Left forelimb (tissue), 1 donor: ENCODE data around the gene ONECUT3.

ENCODE experiments used
- DNase-seq: peaks from one replicate; pipeline ENCODE4 v3.0.0-alpha.2; 2018; ENCODE audit warnings: low spot score

ONECUT3 gene

DNA sequence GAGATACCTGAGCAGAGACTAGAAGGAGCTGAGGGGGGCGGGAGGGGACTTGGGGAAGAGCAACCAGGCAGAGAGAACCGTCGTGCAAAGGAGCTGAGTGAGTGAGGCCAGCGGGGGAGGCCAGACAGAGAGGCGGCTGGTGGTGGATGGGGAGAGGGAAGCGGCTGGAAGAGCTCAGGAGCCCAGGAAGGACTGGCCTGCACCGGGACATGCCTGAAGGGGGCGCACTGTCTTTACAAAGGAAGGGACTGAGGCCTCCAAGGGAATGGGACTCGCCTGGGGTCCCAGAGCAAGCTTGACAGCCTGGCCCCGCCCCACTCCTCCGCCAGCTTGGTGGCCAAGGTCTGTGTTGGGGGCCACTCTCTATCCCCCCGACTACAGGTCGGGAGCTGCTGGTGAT is 14.9 kb downstream of the ONECUT3 start:
- no peak for DNase-seq

DNA sequence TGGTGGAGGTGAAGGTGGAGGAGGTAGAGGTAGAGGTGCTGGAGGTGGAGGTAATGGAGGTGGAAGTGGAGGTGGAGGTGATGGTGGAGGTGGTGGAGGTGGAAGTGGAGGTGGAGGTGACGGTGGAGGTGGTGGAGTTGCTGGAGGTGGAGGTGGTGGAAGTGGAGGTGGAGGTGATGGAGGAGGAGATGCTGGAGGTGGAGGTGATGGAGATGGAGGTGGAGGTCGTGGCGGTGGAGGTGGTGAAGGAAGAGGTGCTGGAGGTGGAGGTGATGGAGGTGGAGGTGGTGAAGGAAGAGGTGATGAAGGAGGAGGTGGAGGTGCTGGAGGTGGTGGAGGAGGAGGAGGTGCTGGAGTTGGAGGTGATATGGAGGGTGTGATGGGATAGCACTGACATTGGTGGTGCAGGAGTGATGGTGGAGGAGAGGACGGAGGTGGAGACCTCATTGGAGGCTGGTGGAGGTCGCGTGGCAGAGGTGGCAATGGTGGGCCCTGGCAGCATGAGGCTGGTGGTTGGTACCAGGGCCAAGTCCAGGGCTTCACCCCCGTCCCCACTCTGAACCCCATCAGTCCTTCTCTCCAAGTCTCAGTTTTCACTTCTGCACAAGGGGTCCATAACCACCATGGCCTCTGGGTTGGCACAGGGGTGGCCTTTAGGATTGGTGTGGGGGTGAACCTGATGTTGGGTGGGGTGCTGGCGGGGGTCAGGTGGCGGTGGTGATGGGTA is 15.8 kb downstream of the ONECUT3 start:
- DNase-seq: no peak

GRCh38 chr19:1769645-1769985 is 16.3 kb downstream of the ONECUT3 start:
- no peak for DNase-seq

- DNase-seq: no peak
Observed at GRCh38 chr19:1770866-1771576, 17.7 kb downstream of the ONECUT3 start.

- no peak for DNase-seq
Observed at GRCh38 chr19:1773184-1773583, 19.9 kb downstream of the ONECUT3 start.

GRCh38 chr19:1774989-1775772 is 21.9 kb downstream of the ONECUT3 start:
- no peak for DNase-seq

DNA sequence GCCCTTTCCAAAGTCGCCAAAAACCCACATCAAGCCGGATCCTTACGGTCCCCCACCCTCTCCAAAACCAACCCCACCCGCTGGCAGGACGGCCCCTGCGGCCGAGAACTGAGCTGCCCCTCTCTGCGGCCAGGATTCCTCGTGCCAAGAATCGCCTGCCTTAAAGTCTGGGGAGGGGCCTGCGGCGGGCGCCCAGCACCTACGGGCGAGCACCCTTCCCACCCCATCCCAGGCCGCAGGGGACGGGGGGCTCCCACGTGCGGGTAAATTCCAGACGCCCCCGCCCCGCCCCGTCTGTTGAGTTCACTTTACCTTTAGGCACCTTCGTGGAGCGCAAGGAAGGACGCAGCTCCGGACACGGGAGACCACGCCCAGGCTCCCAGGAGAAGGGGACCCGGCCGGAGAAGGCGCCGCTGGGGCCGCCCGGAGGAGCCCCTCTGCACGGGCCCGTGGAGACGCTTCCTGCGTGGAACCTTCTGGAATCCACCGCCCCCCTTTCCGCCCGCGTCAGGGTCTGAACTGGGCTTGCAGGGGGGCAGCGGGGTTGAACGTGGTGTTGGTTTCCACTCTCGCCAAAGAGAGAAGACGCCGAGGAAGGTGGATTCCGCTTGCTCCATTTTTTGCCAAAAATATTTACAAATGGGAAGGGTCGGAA is 22.8 kb downstream of the ONECUT3 start:
- DNase-seq: no peak

- DNase-seq: no peak
Observed at GRCh38 chr19:1776606-1777147, 23.4 kb downstream of the ONECUT3 start.

DNA sequence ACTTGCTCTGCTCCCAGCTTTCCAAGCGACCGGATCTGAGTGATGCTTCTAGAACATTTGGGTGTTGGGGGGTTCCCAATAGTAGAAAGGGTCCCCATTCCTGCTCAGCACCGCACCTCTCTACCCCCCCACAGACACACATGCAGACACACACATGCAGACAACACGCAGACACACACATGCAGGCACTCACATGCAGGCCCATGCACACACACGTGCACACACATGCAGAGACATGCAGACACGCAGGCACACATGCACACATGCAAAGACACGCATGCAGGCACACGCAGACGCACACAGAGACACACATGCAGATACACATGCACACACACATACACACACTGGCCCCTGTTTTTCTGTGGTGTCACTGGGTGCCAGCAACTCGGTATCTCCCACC is 23.8 kb downstream of the ONECUT3 start:
- DNase-seq: no peak

DNA sequence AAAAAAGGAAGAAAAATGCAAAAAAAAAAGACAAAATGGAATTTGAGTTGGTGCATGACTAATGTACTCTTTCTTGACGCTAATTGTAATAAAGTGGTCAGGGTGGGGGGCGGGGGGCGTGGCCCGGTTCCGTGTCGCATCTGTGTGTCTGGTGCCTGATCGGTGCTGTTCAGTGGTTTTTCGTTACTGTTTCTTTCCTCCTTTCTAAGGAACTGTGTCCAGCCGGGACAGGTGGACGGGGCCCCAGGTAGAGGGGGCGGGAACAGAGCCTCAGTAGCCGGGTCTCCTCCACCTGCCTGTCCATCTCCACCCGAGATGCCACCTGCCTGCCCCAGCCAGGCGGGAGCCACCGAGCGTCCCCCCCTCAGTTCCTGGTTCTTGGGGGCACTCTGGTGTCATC is 26.3 kb downstream of the ONECUT3 start:
- no peak for DNase-seq

DNA sequence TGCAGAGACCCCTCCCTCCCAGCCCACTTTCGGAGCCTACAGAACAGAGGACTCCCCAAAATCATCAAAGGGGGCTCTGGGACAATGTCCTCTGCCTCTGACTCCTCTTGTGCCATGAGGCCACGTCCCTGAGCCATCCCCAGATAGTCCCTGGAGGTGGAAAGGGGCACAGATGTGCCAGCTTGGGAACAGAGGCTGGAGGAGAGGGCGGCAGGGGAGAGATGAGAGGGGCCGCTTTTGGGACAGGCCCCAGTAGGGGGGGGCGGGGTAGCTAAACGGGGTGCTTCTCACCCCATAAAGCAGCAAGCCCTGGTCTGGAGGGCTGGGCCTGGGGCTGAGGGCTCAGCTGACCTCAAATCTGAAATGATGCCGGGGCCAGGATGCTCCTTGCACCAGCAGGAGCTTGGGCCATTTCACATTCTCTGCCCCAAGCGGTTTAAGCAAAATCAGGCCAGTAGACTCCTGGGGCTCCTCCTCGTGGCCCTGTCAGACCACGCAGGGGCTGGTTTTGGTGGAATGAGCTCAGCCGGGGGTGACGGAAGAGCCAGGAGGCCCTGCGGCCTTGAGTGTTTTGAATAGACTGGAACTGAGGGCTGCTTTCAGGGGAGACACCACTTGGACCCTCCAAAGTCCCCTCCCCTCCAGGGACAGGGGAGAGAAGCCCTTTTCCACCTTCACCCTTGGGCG is 27.1 kb downstream of the ONECUT3 start:
- no peak for DNase-seq

GRCh38 chr19:1782521-1782920 is 29.2 kb downstream of the ONECUT3 start:
- DNase-seq: no peak

GRCh38 chr19:1783354-1783753 is 30.0 kb downstream of the ONECUT3 start:
- DNase-seq: no peak

DNA sequence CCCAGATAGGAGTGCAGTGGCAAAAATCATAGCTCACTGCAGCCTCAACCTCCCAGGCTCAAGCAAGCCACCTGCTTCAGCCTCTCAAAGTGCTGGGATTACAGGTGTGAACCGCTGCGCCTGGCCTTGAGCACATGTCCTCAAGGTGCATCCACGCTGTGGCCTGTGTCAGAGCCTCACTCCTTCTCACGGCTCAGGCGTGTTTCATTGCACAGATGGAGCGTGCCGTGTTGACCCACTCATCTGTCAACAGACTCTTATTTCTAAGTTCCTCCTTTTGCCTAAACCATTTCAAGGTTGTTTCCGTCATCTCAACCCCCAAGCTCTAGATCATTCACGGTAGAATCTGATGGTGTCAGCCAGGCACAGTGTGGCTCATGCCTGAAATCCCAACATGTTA is 30.6 kb downstream of the ONECUT3 start:
- no peak for DNase-seq

DNA sequence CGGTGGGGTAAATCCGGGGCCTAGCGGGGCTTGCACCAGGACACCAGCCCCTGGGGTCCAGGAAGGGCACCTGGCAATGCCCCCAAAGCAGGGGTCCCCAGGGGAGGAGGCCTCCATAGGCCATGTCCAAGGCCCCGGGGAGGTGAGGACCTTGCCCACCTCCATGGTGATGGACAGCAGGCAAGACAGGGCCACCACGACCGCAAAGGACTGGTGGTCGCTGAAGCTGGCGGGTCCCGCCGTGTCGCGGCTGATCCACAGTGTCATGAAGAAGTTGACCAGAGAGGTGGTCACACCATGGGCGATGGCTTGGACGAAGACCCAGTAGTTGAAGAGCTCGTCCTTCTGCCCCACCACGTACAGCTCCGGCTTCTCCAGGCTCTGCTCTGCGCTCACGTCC is 32.0 kb downstream of the ONECUT3 start:
- no peak for DNase-seq

DNA sequence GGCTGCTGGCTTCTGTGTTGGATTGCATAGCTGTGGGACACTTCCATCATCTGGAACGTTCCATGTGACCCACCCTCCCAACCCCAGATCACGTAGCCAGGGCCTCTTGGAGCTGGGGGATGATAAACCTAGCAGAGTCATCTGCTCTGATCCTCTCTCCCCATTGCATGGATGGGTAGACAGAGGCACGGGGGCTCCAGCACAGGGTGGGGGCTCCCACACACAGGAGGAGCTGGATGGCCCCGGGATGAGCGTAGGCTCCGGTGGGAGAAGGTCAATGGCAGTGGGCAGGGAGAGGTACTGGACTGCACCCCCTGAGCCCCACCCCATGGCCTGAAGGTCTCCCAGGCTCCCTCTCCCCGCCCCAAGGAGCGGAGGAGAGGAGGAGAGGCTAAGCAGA is 33.4 kb downstream of the ONECUT3 start:
- DNase-seq: no peak

- DNase-seq: no peak
Observed at GRCh38 chr19:1787116-1787515, 33.8 kb downstream of the ONECUT3 start.

GRCh38 chr19:1789261-1790041 is 36.1 kb downstream of the ONECUT3 start:
- no peak for DNase-seq

DNA sequence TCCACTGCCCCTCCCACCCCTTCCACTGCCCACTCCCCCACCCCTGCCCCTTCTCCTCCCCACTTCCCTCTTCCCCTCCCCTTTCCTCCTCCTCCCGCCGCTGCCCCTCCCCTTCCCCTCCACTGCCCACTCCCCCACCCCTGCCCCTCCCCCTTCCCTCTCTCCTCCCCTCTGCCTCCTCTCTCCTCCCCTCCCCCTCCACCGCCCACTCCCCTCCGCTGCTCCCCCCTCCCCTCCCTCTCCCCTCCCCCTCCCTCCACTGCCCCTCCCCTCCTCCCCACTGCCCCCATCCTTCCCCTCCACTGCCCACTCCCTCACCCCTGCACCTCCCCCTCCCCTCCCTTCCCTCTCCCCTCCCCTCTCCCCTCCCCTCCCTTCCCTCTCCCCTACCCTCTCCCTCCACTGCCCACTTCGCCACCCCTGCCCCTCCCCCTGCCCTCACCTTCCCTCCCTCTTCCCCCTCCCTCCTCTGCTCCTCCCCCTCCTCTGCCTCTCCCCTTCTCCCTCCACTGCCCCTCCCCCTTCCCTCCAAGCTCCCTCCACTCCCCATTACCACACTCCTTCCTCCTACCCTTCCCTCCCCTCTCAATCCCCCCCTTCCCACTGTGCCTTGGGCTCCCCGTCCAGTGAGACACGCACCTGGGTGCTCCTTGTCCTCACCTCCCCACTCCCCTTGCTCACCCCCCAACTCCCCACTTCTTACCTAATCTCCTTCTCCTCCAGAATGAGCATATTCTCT is 36.9 kb downstream of the ONECUT3 start:
- DNase-seq: no peak

GRCh38 chr19:1791879-1792278 is 38.6 kb downstream of the ONECUT3 start:
- no peak for DNase-seq
